ENCODE results near the gene CALN1. TPM values are rescaled to one million over a fixed set of nuclear protein-coding genes. Genes with fewer than 3 reads are reported as not detected.

The CALN1 gene
- total RNA-seq, 2 donors from 2014 or later = 4.3 to 6.9 TPM

GRCh38 chr7:71769326-71769725, 642.8 kb downstream of the CALN1 start:
- 85 to 97% methylated on average over 4 of the region's 4 CpGs for WGBS, 2 experiments (ENCODE audit: insufficient coverage in 1 of 2, insufficient read length in 1 of 2)
- Mint-ChIP-seq H3K36me3 (ENCODE audit: low read depth) (no peaks in the 10 kb centered on the region), H3K27me3 (ENCODE audit: insufficient read depth) (peaks cover 5% of the 10 kb centered on the region), H3K27ac (no peak overlapping the region), H3K9me3 (no peaks in the 10 kb centered on the region), H3K4me3 (no peak overlapping the region), H3K4me1 (no peaks in the 10 kb centered on the region)
- H3K27ac ChIP-seq (ENCODE audit: low read depth, low read length) = no peak overlapping the region
- no peak overlapping the region for H3K9ac ChIP-seq (ENCODE audit: extremely low read depth, low read length, poor library complexity, severe bottlenecking)
- no peaks in the 10 kb centered on the region for H3K4me1 ChIP-seq (ENCODE audit: control insufficient read depth, insufficient read depth, low read length)
- no peak overlapping the region for H3K4me3 ChIP-seq (ENCODE audit: low read length)
- TF ChIP-seq, protein P1, sequence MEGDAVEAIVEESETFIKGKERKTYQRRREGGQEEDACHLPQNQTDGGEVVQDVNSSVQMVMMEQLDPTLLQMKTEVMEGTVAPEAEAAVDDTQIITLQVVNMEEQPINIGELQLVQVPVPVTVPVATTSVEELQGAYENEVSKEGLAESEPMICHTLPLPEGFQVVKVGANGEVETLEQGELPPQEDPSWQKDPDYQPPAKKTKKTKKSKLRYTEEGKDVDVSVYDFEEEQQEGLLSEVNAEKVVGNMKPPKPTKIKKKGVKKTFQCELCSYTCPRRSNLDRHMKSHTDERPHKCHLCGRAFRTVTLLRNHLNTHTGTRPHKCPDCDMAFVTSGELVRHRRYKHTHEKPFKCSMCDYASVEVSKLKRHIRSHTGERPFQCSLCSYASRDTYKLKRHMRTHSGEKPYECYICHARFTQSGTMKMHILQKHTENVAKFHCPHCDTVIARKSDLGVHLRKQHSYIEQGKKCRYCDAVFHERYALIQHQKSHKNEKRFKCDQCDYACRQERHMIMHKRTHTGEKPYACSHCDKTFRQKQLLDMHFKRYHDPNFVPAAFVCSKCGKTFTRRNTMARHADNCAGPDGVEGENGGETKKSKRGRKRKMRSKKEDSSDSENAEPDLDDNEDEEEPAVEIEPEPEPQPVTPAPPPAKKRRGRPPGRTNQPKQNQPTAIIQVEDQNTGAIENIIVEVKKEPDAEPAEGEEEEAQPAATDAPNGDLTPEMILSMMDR (conservative IDR thresholded peaks at IDR 0.05) = no peak
- H3K9me3 ChIP-seq (ENCODE audit: control insufficient read depth, low read length) = no peaks in the 10 kb centered on the region
- H3K36me3 ChIP-seq (ENCODE audit: control insufficient read depth, insufficient read depth, low read length) = no peaks in the 10 kb centered on the region
- DNase-seq = no peak
- H3K27me3 ChIP-seq (ENCODE audit: control insufficient read depth, insufficient read depth, low read length, poor library complexity, severe bottlenecking) = no peaks in the 10 kb centered on the region

DNA sequence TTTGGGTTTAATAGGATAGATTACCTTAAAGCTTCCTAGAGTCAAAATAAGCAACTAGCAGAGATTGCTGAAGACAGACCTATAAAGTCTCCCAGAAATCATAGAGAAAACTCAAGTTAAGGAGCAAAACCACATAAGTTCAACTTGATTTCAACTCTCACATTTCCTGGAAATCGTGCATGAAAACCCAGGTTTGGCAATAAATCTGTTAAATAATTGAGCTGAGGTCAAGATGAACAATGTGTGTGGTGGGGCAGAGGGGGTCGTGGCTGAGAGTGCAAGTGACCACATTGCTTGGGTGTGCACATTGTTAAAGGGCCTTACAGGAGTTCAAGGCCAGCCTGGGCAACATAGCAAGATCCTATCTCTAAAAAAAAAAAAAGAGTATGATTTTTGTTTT, 643.7 kb downstream of the CALN1 start:
- H3K9me3 Mint-ChIP-seq = peaks cover under 1% of the 10 kb centered on the region
- Histone ChIP-seq H3K9me3 (ENCODE audit: control insufficient read depth, low read length) (no peaks in the 10 kb centered on the region), H3K27me3 (ENCODE audit: control insufficient read depth, insufficient read depth, low read length, poor library complexity, severe bottlenecking) (no peaks in the 10 kb centered on the region), H3K27ac (ENCODE audit: low read depth, low read length) (no peak overlapping the region), H3K36me3 (ENCODE audit: control insufficient read depth, insufficient read depth, low read length) (no peaks in the 10 kb centered on the region), H3K4me1 (ENCODE audit: control insufficient read depth, insufficient read depth, low read length) (no peaks in the 10 kb centered on the region), H3K9ac (ENCODE audit: extremely low read depth, low read length, poor library complexity, severe bottlenecking) (no peak overlapping the region), H3K4me3 (ENCODE audit: low read length) (no peak overlapping the region)
- H3K4me3 Mint-ChIP-seq = no peak overlapping the region
- no peak for DNase-seq
- H3K27ac Mint-ChIP-seq = no peak overlapping the region
- 89% methylated on average over 2 of the region's 2 CpGs; no CpG with 5 or more reads in 1 of the 2 experiments for whole genome bisulfite sequencing, 2 experiments (ENCODE audit: insufficient coverage in 1 of 2, insufficient read length in 1 of 2)
- H3K27me3 Mint-ChIP-seq (ENCODE audit: insufficient read depth) = peaks cover 3% of the 10 kb centered on the region
- H3K4me1 Mint-ChIP-seq = no peaks in the 10 kb centered on the region
- TF ChIP-seq, protein P1 (conservative IDR thresholded peaks at IDR 0.05) = no peak
- H3K36me3 Mint-ChIP-seq (ENCODE audit: low read depth) = no peaks in the 10 kb centered on the region

GRCh38 chr7:71766016-71766415, 646.1 kb downstream of the CALN1 start:
- H3K4me3 Mint-ChIP-seq = no peak overlapping the region
- no peak for DNase-seq
- no peak overlapping the region for H3K9ac ChIP-seq (ENCODE audit: extremely low read depth, low read length, poor library complexity, severe bottlenecking)

More at GRCh38 chr7:71766016-71766415, 646.1 kb downstream of the CALN1 start:
- H3K36me3 ChIP-seq (ENCODE audit: control insufficient read depth, insufficient read depth, low read length) = no peaks in the 10 kb centered on the region
- H3K4me1 Mint-ChIP-seq = no peaks in the 10 kb centered on the region
- TF ChIP-seq, protein P1 (conservative IDR thresholded peaks at IDR 0.05) = no peak
- no peaks in the 10 kb centered on the region for H3K27me3 ChIP-seq (ENCODE audit: control insufficient read depth, insufficient read depth, low read length, poor library complexity, severe bottlenecking)
- H3K4me1 ChIP-seq (ENCODE audit: control insufficient read depth, insufficient read depth, low read length) = no peaks in the 10 kb centered on the region
- no peaks in the 10 kb centered on the region for H3K36me3 Mint-ChIP-seq (ENCODE audit: low read depth)
- H3K9me3 Mint-ChIP-seq = peaks cover 8% of the 10 kb centered on the region
- no peak overlapping the region for H3K27ac Mint-ChIP-seq
- H3K4me3 ChIP-seq (ENCODE audit: low read length) = no peak overlapping the region
- H3K27me3 Mint-ChIP-seq (ENCODE audit: insufficient read depth) = peaks cover 2% of the 10 kb centered on the region
- H3K9me3 ChIP-seq (ENCODE audit: control insufficient read depth, low read length) = peaks cover 18% of the 10 kb centered on the region
- H3K27ac ChIP-seq (ENCODE audit: low read depth, low read length) = no peak overlapping the region

Measured in endodermal cell (in vitro differentiated cells).